ENCODE results near the gene KAT5. TPM values are rescaled to one million over a fixed set of nuclear protein-coding genes. Genes with fewer than 3 reads are reported as not detected.

Gene KAT5
- total RNA-seq, 1 experiment from 2014 or later = 37.6 TPM

GRCh38 chr11:65736810-65737209, 24.8 kb downstream of the KAT5 start:
- BruUV-seq (replicated peaks) = no TSS peak
- Mint-ChIP-seq H3K9me3 (ENCODE audit: unreplicated experiment) (peaks cover 14% of the 10 kb centered on the region), H3K27ac (ENCODE audit: low read depth, unreplicated experiment) (no peak overlapping the region), H3K27me3 (ENCODE audit: insufficient read depth, unreplicated experiment) (peaks cover 22% of the 10 kb centered on the region), H3K4me3 (ENCODE audit: unreplicated experiment) (no peak overlapping the region), H3K36me3 (ENCODE audit: insufficient read depth, unreplicated experiment) (no peaks in the 10 kb centered on the region), H3K4me1 (ENCODE audit: insufficient read depth, unreplicated experiment) (no peaks in the 10 kb centered on the region)
- TF ChIP-seq CTCF (IDR thresholded peaks at IDR 0.05; ENCODE audit: unreplicated experiment) = no peak
- intact Hi-C loops (cut with micrococcal nuclease) = no loop called here
- ChIA-PET POLR2A (interaction anchor here (1.0 to 1.9 kb wide), 2 partner anchors 30 to 33 kb away, joined by 4 to 7 read pairs; no protein-coding TSS in a partner anchor), CTCF (no interaction called here)
- no peak for DNase-seq (ENCODE audit: unreplicated experiment)

GRCh38 chr11:65739022-65739421, 27.0 kb downstream of the KAT5 start:
- no peak for TF ChIP-seq CTCF (IDR thresholded peaks at IDR 0.05; ENCODE audit: unreplicated experiment)
- no peak overlapping the region for H3K4me3 Mint-ChIP-seq (ENCODE audit: unreplicated experiment)
- BruUV-seq (replicated peaks) = no TSS peak
- H3K9me3 Mint-ChIP-seq (ENCODE audit: unreplicated experiment) = peaks cover 11% of the 10 kb centered on the region
- intact Hi-C loops (cut with micrococcal nuclease) = no loop called here
- no peak for DNase-seq (ENCODE audit: unreplicated experiment)
- H3K27me3 Mint-ChIP-seq (ENCODE audit: insufficient read depth, unreplicated experiment) = peaks cover 24% of the 10 kb centered on the region
- POLR2A ChIA-PET = interaction anchor here (0.6 kb wide), 1 partner anchor 44 kb away, joined by 4 read pairs; no protein-coding TSS in a partner anchor
- no peak overlapping the region for H3K27ac Mint-ChIP-seq (ENCODE audit: low read depth, unreplicated experiment)
- H3K36me3 Mint-ChIP-seq (ENCODE audit: insufficient read depth, unreplicated experiment) = no peaks in the 10 kb centered on the region
- CTCF ChIA-PET = no interaction called here
- H3K4me1 Mint-ChIP-seq (ENCODE audit: insufficient read depth, unreplicated experiment) = no peaks in the 10 kb centered on the region

GRCh38 chr11:65741185-65741584, 29.1 kb downstream of the KAT5 start:
- Mint-ChIP-seq H3K4me3 (ENCODE audit: unreplicated experiment) (no peak overlapping the region), H3K27me3 (ENCODE audit: insufficient read depth, unreplicated experiment) (peaks cover 24% of the 10 kb centered on the region), H3K4me1 (ENCODE audit: insufficient read depth, unreplicated experiment) (no peaks in the 10 kb centered on the region), H3K9me3 (ENCODE audit: unreplicated experiment) (peaks cover 11% of the 10 kb centered on the region), H3K36me3 (ENCODE audit: insufficient read depth, unreplicated experiment) (no peaks in the 10 kb centered on the region), H3K27ac (ENCODE audit: low read depth, unreplicated experiment) (no peak overlapping the region)
- no peak for DNase-seq (ENCODE audit: unreplicated experiment)
- TF ChIP-seq CTCF (IDR thresholded peaks at IDR 0.05; ENCODE audit: unreplicated experiment) = no peak
- no TSS peak for BruUV-seq (replicated peaks)
- ChIA-PET CTCF (interaction anchor here (0.6 to 1.2 kb wide), 2 partner anchors 30 to 39 kb away, joined by 3 to 6 read pairs; no protein-coding TSS in a partner anchor), POLR2A (interaction anchor here (0.6 kb wide), 1 partner anchor 38 kb away, joined by 4 read pairs; no protein-coding TSS in a partner anchor)
- intact Hi-C loops (cut with micrococcal nuclease) = no loop called here

GRCh38 chr11:65742353-65742752, 30.3 kb downstream of the KAT5 start:
- peaks cover 3% of the 10 kb centered on the region for H3K9me3 Mint-ChIP-seq (ENCODE audit: unreplicated experiment)
- H3K27me3 Mint-ChIP-seq (ENCODE audit: insufficient read depth, unreplicated experiment) = peaks cover 29% of the 10 kb centered on the region
- no peak for TF ChIP-seq CTCF (IDR thresholded peaks at IDR 0.05; ENCODE audit: unreplicated experiment)
- H3K4me1 Mint-ChIP-seq (ENCODE audit: insufficient read depth, unreplicated experiment) = no peaks in the 10 kb centered on the region
- POLR2A ChIA-PET = no interaction called here
- no peak for DNase-seq (ENCODE audit: unreplicated experiment)
- intact Hi-C loops (cut with micrococcal nuclease) = no loop called here
- CTCF ChIA-PET = interaction anchor here (1.2 kb wide), 1 partner anchor 28 kb away, joined by 6 read pairs; no protein-coding TSS in a partner anchor
- no peak overlapping the region for H3K4me3 Mint-ChIP-seq (ENCODE audit: unreplicated experiment)
- H3K36me3 Mint-ChIP-seq (ENCODE audit: insufficient read depth, unreplicated experiment) = no peaks in the 10 kb centered on the region
- no peak overlapping the region for H3K27ac Mint-ChIP-seq (ENCODE audit: low read depth, unreplicated experiment)
- BruUV-seq (replicated peaks) = no TSS peak

Data from MCF 10A (cell line).